Mesenchymal stem cell (in vitro differentiated cells and primary cell): ENCODE measurements around the gene NUP93.
A peak's percentile ranks its signal among the peaks of the same experiment; 100 is the strongest.

Source experiments
- DNase-seq: peaks from one replicate; pipeline ENCODE4 v3.0.0-alpha.2; 2013
- H2AFZ ChIP-seq: one replicate; pipeline ENCODE4 v1.6.1; 2013; ENCODE audit warnings: low read depth, mild to moderate bottlenecking, control low read depth, inconsistent platforms, low read length, moderate library complexity
- H2AK5ac ChIP-seq: 2 replicates; pipeline ENCODE4 v1.6.1; 2013; ENCODE audit warnings: low read length, moderate library complexity, mild to moderate bottlenecking, inconsistent platforms; ENCODE audit not compliant: severe bottlenecking
- H2BK120ac ChIP-seq: one replicate; pipeline ENCODE4 v1.6.1; 2013; ENCODE audit warnings: low read depth, mild to moderate bottlenecking, inconsistent platforms, low read length, moderate library complexity
- H2BK12ac ChIP-seq, 2 experiments: one replicate each; pipeline ENCODE4 v1.6.1; 2013; ENCODE audit warnings: inconsistent platforms in 2 of 2, low read length in 2 of 2, mild to moderate bottlenecking in 2 of 2, moderate library complexity in 2 of 2, control low read depth in 1 of 2
- H2BK15ac ChIP-seq: one replicate; pipeline ENCODE4 v1.6.1; 2013; ENCODE audit warnings: mild to moderate bottlenecking, low read depth, inconsistent platforms; ENCODE audit not compliant: poor library complexity, severe bottlenecking
- H2BK5ac ChIP-seq: 2 replicates; pipeline ENCODE4 v1.6.1; 2013; ENCODE audit warnings: low read depth, mild to moderate bottlenecking, low read length, control low read depth, inconsistent platforms; ENCODE audit not compliant: poor library complexity, severe bottlenecking
- H3K14ac ChIP-seq, 2 experiments: one replicate each; pipeline ENCODE4 v1.6.1; 2013; ENCODE audit warnings: inconsistent platforms in 2 of 2, low read length in 2 of 2, control low read depth in 1 of 2, mild to moderate bottlenecking in 1 of 2, moderate library complexity in 1 of 2
- H3K18ac ChIP-seq, 2 experiments: one replicate each; pipeline ENCODE4 v1.6.1; 2013; ENCODE audit warnings: inconsistent platforms in 2 of 2, low read length in 2 of 2, control low read depth in 1 of 2, low read depth in 1 of 2, mild to moderate bottlenecking in 1 of 2
- H3K23ac ChIP-seq, 2 experiments: one replicate each; pipeline ENCODE4 v1.6.1; 2013; ENCODE audit warnings: inconsistent platforms in 2 of 2, low read length in 2 of 2, mild to moderate bottlenecking in 2 of 2, moderate library complexity in 2 of 2, control low read depth in 1 of 2
- H3K27ac ChIP-seq: 2 replicates; pipeline ENCODE4 v1.5.1; 2013; ENCODE audit warnings: mild to moderate bottlenecking, moderate library complexity, low read length, control low read depth, inconsistent platforms; ENCODE audit not compliant: poor library complexity, severe bottlenecking
- H3K27me3 ChIP-seq, 2 experiments: 2 replicates each; pipeline versions ENCODE4 v1.6.1 to v1.7.0; 2013; ENCODE audit warnings: low read length in 2 of 2, mild to moderate bottlenecking in 2 of 2, moderate library complexity in 2 of 2, control low read depth in 1 of 2, inconsistent platforms in 1 of 2; ENCODE audit not compliant: control insufficient read depth in 1 of 2, insufficient read depth in 1 of 2
- H3K36me3 ChIP-seq, 2 experiments: 2 replicates each; pipeline versions ENCODE4 v1.6.1 to v1.7.0; 2013; ENCODE audit warnings: low read length in 2 of 2, control low read depth in 1 of 2, inconsistent platforms in 1 of 2, low read depth in 1 of 2, mild to moderate bottlenecking in 1 of 2; ENCODE audit not compliant: insufficient read depth in 2 of 2, control insufficient read depth in 1 of 2
- H3K4ac ChIP-seq, 2 experiments: one replicate each; pipeline ENCODE4 v1.6.1; 2013; ENCODE audit warnings: inconsistent platforms in 2 of 2, low read length in 2 of 2, mild to moderate bottlenecking in 2 of 2, moderate library complexity in 2 of 2, control low read depth in 1 of 2, low read depth in 1 of 2
- H3K4me1 ChIP-seq: 2 replicates; pipeline ENCODE4 v1.6.1; 2013; ENCODE audit warnings: low read depth, low read length, control low read depth; ENCODE audit not compliant: control insufficient read depth, insufficient read depth
- H3K4me2 ChIP-seq: 2 replicates; pipeline ENCODE4 v1.6.1; 2013; ENCODE audit warnings: low read length, mild to moderate bottlenecking, inconsistent platforms; ENCODE audit not compliant: poor library complexity, severe bottlenecking
- H3K4me3 ChIP-seq, 2 experiments: 2 replicates each; pipeline versions ENCODE4 v1.5.1 to v1.7.0; 2013; ENCODE audit warnings: low read length in 2 of 2, mild to moderate bottlenecking in 2 of 2, control low read depth in 1 of 2, low read depth in 1 of 2; ENCODE audit not compliant: insufficient read depth in 1 of 2
- H3K79me1 ChIP-seq: replicated peaks from 2 replicates; pipeline ENCODE4 v1.6.1; 2013; ENCODE audit warnings: mild to moderate bottlenecking, control low read depth, low read length, inconsistent platforms; ENCODE audit not compliant: poor library complexity, severe bottlenecking
- H3K9ac ChIP-seq: 2 replicates; pipeline ENCODE4 v1.7.0; 2013; ENCODE audit warnings: mild to moderate bottlenecking, low read length, moderate library complexity
- H3K9me3 ChIP-seq: 2 replicates; pipeline ENCODE4 v1.7.0; 2013; ENCODE audit warnings: mild to moderate bottlenecking, low read length; ENCODE audit not compliant: control insufficient read depth
- H4K8ac ChIP-seq: one replicate; pipeline ENCODE4 v1.6.1; 2013; ENCODE audit warnings: inconsistent platforms, mild to moderate bottlenecking, low read length, moderate library complexity
- H4K91ac ChIP-seq: one replicate; pipeline ENCODE4 v1.6.1; 2013; ENCODE audit warnings: mild to moderate bottlenecking, low read length, inconsistent platforms
- WGBS: methylation state at CpG from one replicate; pipeline ENCODE4 v1.1.7; 2013; ENCODE audit warnings: mixed read lengths; 5-methylcytosine and 5-hydroxymethylcytosine counted together

The NUP93 gene

DNA sequence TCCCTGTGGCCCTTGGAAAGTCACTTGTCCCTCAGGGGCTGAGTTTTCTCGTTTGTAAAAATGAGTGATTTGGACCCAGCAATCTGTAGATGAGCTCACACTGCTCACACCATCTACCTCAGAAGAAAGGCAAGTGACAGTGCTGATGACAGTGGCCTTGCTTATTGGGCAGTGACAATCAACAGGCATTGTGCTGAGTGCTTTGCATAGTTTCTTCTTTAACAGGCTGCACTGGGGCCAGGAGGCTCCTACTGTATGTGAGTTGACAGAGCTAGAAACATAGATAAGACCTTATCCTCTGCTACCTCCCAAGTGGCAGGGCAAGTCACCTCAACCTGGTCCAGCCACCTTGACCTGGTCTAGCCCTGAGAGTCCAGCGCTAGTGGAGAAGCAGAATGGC lies 105.4 kb downstream of the NUP93 start:
- H2AK5ac ChIP-seq = no peak overlapping the region
- H3K4ac ChIP-seq = no peak overlapping the region
- peak overlapping the region; percentile 52 for H4K8ac ChIP-seq
- H2BK12ac ChIP-seq = no peak overlapping the region
- H2BK5ac ChIP-seq = no peak overlapping the region
- H2AFZ ChIP-seq = no peak overlapping the region
- H3K18ac ChIP-seq = no peak overlapping the region
- H3K14ac ChIP-seq = no peak overlapping the region
- H3K4me2 ChIP-seq = no peak overlapping the region
- H3K9ac ChIP-seq = no peak overlapping the region
- H3K9me3 ChIP-seq = no peaks in the 10 kb centered on the region
- no peak overlapping the region for H2BK15ac ChIP-seq
- H3K79me1 ChIP-seq = peaks cover 7% of the 10 kb centered on the region
- no peak overlapping the region for H2BK120ac ChIP-seq
- peaks cover 5% of the 10 kb centered on the region for H3K4me1 ChIP-seq
- no peak overlapping the region for H3K23ac ChIP-seq
- no peaks in the 10 kb centered on the region for H3K27me3 ChIP-seq
- H3K4me3 ChIP-seq = no peak overlapping the region
- WGBS = 94% methylated on average over 2 of the region's 2 CpGs
- H3K36me3 ChIP-seq = peaks cover 29 to 90% of the 10 kb centered on the region in 2 experiments
- no peak for DNase-seq
- H4K91ac ChIP-seq = no peak overlapping the region
- no peak overlapping the region for H3K27ac ChIP-seq

DNA sequence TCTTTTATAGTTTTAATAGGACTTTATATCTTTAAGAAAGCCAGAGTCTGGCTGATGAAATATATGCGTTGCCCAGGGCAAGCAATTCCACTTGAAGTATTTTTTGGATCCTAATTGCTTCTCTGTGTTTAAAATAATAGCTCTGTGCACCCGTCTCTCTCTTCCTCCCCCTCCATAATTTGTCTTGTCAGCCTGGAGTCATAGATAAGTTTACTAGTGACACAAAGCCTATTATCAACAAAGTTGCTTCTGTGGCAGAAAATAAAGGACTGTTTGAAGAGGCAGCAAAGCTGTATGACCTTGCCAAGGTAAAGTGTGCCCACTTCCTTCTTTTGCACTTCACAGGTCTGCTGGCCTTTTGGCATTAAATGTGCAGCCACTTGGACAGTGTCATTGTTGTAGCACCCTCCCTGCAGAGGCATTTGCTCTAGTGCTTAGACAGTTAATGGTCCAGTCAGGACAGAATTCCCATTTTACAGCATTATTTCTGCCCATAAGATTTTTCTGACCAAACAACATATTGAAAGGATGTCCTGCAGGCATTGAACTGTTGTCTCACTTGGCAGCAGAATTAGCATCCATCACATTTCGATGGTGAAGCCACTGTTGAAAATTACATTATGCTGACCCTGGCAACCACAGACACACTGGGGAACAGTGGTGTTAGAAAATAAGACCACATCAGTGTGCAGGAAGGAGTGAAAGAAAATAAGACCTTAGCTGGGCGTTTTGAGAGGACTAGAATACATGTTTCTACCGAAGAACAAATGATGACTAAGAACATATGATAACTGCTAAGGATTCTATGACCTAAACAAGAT lies 106.7 kb downstream of the NUP93 start:
- Histone ChIP-seq H3K4me3 (no peak overlapping the region), H2BK5ac (no peak overlapping the region), H2BK15ac (no peak overlapping the region), H2AFZ (no peak overlapping the region), H3K18ac (no peak overlapping the region), H2BK120ac (no peak overlapping the region), H3K9ac (no peak overlapping the region), H4K91ac (no peak overlapping the region), H2AK5ac (no peak overlapping the region), H3K27me3 (no peaks in the 10 kb centered on the region), H3K14ac (no peak overlapping the region), H3K4ac (no peak overlapping the region), H3K79me1 (peaks cover 7% of the 10 kb centered on the region), H2BK12ac (no peak overlapping the region), H3K4me2 (no peak overlapping the region), H3K4me1 (peaks cover 3% of the 10 kb centered on the region), H3K36me3 (peaks cover 37 to 84% of the 10 kb centered on the region in 2 experiments), H4K8ac (no peak overlapping the region), H3K27ac (no peak overlapping the region), H3K23ac (no peak overlapping the region), H3K9me3 (no peaks in the 10 kb centered on the region)
- WGBS = 93% methylated on average over 4 of the region's 5 CpGs
- DNase-seq = no peak

DNA sequence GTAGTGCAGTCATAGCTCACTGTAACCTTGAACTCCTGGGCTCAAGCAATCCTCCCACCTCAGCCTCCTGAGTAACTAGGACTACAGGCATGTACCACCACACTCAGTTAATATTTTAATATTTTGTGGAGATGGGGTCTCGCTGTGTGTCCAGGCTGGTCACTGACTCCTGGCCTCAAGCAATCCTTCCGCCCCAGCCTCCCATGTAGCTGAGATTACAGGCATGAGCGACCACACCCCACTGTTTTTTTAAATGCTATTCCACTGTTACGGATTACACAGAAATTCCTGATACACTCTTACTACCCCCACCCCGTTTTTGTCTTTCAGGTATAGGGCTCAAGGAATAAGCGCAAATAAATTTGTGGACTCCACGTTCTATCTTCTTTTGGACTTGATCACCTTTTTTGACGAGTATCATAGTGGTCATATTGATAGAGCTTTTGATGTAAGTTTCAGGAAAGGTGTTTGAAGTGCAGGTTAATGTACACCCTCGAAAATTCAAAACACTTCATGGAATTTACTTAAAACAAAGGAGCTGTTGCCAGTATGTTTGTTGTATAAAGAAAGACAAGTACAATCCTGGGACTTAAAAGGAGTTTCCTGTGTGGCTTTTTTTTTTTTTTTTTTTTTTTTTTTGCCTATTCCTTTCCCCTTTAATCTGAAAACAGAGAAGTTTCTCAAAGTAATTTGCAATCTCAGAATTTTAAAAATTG lies 108.9 kb downstream of the NUP93 start:
- Histone ChIP-seq H4K91ac (no peak overlapping the region), H2BK12ac (no peak overlapping the region), H3K4me2 (no peak overlapping the region), H3K79me1 (peaks cover 4% of the 10 kb centered on the region), H4K8ac (no peak overlapping the region), H3K27me3 (no peaks in the 10 kb centered on the region), H3K4ac (no peak overlapping the region), H2BK5ac (no peak overlapping the region), H2BK120ac (no peak overlapping the region), H3K14ac (no peak overlapping the region), H3K36me3 (peaks cover 40 to 83% of the 10 kb centered on the region in 2 experiments), H3K18ac (no peak overlapping the region), H2BK15ac (no peak overlapping the region), H2AK5ac (no peak overlapping the region), H3K9me3 (no peaks in the 10 kb centered on the region), H3K4me1 (no peaks in the 10 kb centered on the region), H3K9ac (no peak overlapping the region), H3K23ac (no peak overlapping the region), H3K4me3 (no peak overlapping the region), H2AFZ (no peak overlapping the region), H3K27ac (no peak overlapping the region)
- DNase-seq = no peak
- 98% methylated on average over 8 of the region's 9 CpGs for WGBS

DNA sequence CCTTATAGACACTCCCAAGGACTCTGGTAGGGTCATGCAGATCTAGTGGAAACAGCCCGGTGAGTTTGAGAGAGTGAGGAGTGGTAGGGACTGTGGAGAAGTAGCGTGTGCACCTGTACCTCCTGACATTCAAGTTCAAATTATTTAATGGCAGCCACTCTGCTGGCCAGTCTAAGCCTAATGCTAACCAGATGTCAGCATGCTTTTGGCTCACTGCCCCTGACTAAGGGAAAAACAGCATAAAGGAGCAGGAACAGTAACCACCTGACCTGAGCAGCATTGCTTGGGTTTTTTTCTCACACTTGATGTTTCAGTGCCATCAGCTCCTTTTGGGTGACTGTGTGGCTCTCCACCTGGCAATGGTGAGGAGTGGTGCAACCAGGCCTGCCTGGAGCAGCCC lies 111.3 kb downstream of the NUP93 start:
- Histone ChIP-seq H3K27ac (no peak overlapping the region), H3K79me1 (peaks cover 4% of the 10 kb centered on the region), H2AK5ac (no peak overlapping the region), H2BK15ac (no peak overlapping the region), H3K9ac (no peak overlapping the region), H3K4me3 (no peak overlapping the region), H3K27me3 (no peaks in the 10 kb centered on the region), H3K9me3 (no peaks in the 10 kb centered on the region), H2BK120ac (no peak overlapping the region), H3K36me3 (peaks cover 41 to 82% of the 10 kb centered on the region in 2 experiments), H2BK12ac (no peak overlapping the region), H4K91ac (no peak overlapping the region), H4K8ac (no peak overlapping the region), H3K18ac (no peak overlapping the region), H3K4me1 (no peaks in the 10 kb centered on the region), H3K4ac (no peak overlapping the region), H3K23ac (no peak overlapping the region), H3K14ac (no peak overlapping the region), H2AFZ (no peak overlapping the region), H3K4me2 (no peak overlapping the region), H2BK5ac (no peak overlapping the region)
- 100% methylated on average over 2 of the region's 2 CpGs for WGBS
- no peak for DNase-seq
